Measurements from ENCODE around the gene CDKN1B.

The CDKN1B gene

GRCh38 chr12:12745576-12746211 is 28.5 kb downstream of the CDKN1B start:
- no peaks in the 10 kb centered on the region for H3K79me2 ChIP-seq
- TF ChIP-seq CTCF (IDR thresholded peaks at IDR 0.05), result no peak

GRCh38 chr12:12747278-12747677 is 30.1 kb downstream of the CDKN1B start:
- no peak overlapping the region for H3K27ac ChIP-seq
- H3K9me3 ChIP-seq (ENCODE audit: control insufficient read depth, low read length), result no peaks in the 10 kb centered on the region
- H3K79me2 ChIP-seq, result no peaks in the 10 kb centered on the region
- H2AFZ ChIP-seq, result no peak overlapping the region
- H3K4me3 ChIP-seq (ENCODE audit: low read depth, low read length), result no peak overlapping the region
- H3K4me1 ChIP-seq, result no peaks in the 10 kb centered on the region
- no peaks in the 10 kb centered on the region for H3K36me3 ChIP-seq (ENCODE audit: control insufficient read depth, insufficient read depth, low read length)
- TF ChIP-seq CTCF (IDR thresholded peaks at IDR 0.05), result no peak
- no peak overlapping the region for H3K9ac ChIP-seq
- no peaks in the 10 kb centered on the region for H3K27me3 ChIP-seq (ENCODE audit: control insufficient read depth, insufficient read depth, low read length)
- H3K4me2 ChIP-seq (ENCODE audit: low read length), result no peak overlapping the region

More at GRCh38 chr12:12745576-12746211, 28.5 kb downstream of the CDKN1B start:
- Histone ChIP-seq H3K4me3 (ENCODE audit: low read depth, low read length) (no peak overlapping the region), H3K9ac (no peak overlapping the region), H3K27me3 (ENCODE audit: control insufficient read depth, insufficient read depth, low read length) (no peaks in the 10 kb centered on the region), H3K9me3 (ENCODE audit: control insufficient read depth, low read length) (no peaks in the 10 kb centered on the region), H3K4me1 (no peaks in the 10 kb centered on the region), H3K36me3 (ENCODE audit: control insufficient read depth, insufficient read depth, low read length) (no peaks in the 10 kb centered on the region), H2AFZ (no peak overlapping the region), H3K4me2 (ENCODE audit: low read length) (no peak overlapping the region), H3K27ac (no peak overlapping the region)

GRCh38 chr12:12748044-12748443 is 30.9 kb downstream of the CDKN1B start:
- no peaks in the 10 kb centered on the region for H3K79me2 ChIP-seq
- no peak for TF ChIP-seq CTCF (IDR thresholded peaks at IDR 0.05)

GRCh38 chr12:12749433-12749832 is 32.3 kb downstream of the CDKN1B start:
- Histone ChIP-seq H3K36me3 (ENCODE audit: control insufficient read depth, insufficient read depth, low read length) (no peaks in the 10 kb centered on the region), H3K9me3 (ENCODE audit: control insufficient read depth, low read length) (no peaks in the 10 kb centered on the region), H3K4me1 (no peaks in the 10 kb centered on the region), H3K27me3 (ENCODE audit: control insufficient read depth, insufficient read depth, low read length) (no peaks in the 10 kb centered on the region), H3K4me3 (ENCODE audit: low read depth, low read length) (no peak overlapping the region), H3K27ac (no peak overlapping the region), H2AFZ (no peak overlapping the region), H3K79me2 (no peaks in the 10 kb centered on the region), H3K9ac (no peak overlapping the region), H3K4me2 (ENCODE audit: low read length) (no peak overlapping the region)
- TF ChIP-seq CTCF (IDR thresholded peaks at IDR 0.05), result no peak

More at GRCh38 chr12:12748044-12748443, 30.9 kb downstream of the CDKN1B start:
- Histone ChIP-seq H3K4me1 (no peaks in the 10 kb centered on the region), H3K9ac (no peak overlapping the region), H3K9me3 (ENCODE audit: control insufficient read depth, low read length) (no peaks in the 10 kb centered on the region), H3K4me2 (ENCODE audit: low read length) (no peak overlapping the region), H3K36me3 (ENCODE audit: control insufficient read depth, insufficient read depth, low read length) (no peaks in the 10 kb centered on the region), H3K27me3 (ENCODE audit: control insufficient read depth, insufficient read depth, low read length) (no peaks in the 10 kb centered on the region), H3K4me3 (ENCODE audit: low read depth, low read length) (no peak overlapping the region), H2AFZ (no peak overlapping the region), H3K27ac (no peak overlapping the region)

- Histone ChIP-seq H3K4me3 (ENCODE audit: low read depth, low read length) (no peak overlapping the region), H2AFZ (no peak overlapping the region), H3K79me2 (no peaks in the 10 kb centered on the region), H3K9me3 (ENCODE audit: control insufficient read depth, low read length) (no peaks in the 10 kb centered on the region), H3K27me3 (ENCODE audit: control insufficient read depth, insufficient read depth, low read length) (no peaks in the 10 kb centered on the region), H3K4me2 (ENCODE audit: low read length) (no peak overlapping the region), H3K36me3 (ENCODE audit: control insufficient read depth, insufficient read depth, low read length) (no peaks in the 10 kb centered on the region), H3K9ac (no peak overlapping the region), H3K4me1 (peaks cover 4% of the 10 kb centered on the region), H3K27ac (no peak overlapping the region)
- TF ChIP-seq CTCF (IDR thresholded peaks at IDR 0.05), result no peak
Observed at GRCh38 chr12:12755923-12756322, 38.8 kb downstream of the CDKN1B start.

All from parathyroid adenoma (tissue), 2 donors.